GM12892 (cell line): Measurements from ENCODE around the gene IRF7.

ENCODE experiments used
- POLR2A ChIP-seq: IDR thresholded peaks from 2 replicates; pipeline ENCODE4 v1.6.1; 2011; ENCODE audit warnings: low read depth, low read length, control low read depth
- POLR2AphosphoS5 ChIP-seq: IDR thresholded peaks from 2 replicates; pipeline ENCODE4 v1.6.1; 2011; ENCODE audit warnings: low read depth, low read length, control low read depth
- TAF1 ChIP-seq: IDR thresholded peaks from 2 replicates; pipeline ENCODE4 v1.6.1; 2011; ENCODE audit warnings: low read depth, mild to moderate bottlenecking, control low read depth, low read length, borderline replicate concordance

- TF ChIP-seq POLR2A, result no peak
- no peak for TF ChIP-seq POLR2AphosphoS5
- TF ChIP-seq TAF1, result no peak
Observed at GRCh38 chr11:626475-627307, 10.9 kb upstream of the IRF7 start, which contains the start of gene SCT.
